HG03060 (cell line): ENCODE results near the gene REL.
"Not testable (repeated sequence)": the region's sequence is repeated elsewhere in the genome, so short reads cannot be mapped to it uniquely, and the experiment has no call there.

ENCODE experiments used
- ATAC-seq: cut with Tn5 transposase; IDR thresholded peaks from one replicate; pipeline ENCODE4 v1.9.1; 2021; ENCODE audit warnings: low read depth, moderate number of reproducible peaks; ENCODE audit not compliant: unreplicated experiment

The REL gene

DNA sequence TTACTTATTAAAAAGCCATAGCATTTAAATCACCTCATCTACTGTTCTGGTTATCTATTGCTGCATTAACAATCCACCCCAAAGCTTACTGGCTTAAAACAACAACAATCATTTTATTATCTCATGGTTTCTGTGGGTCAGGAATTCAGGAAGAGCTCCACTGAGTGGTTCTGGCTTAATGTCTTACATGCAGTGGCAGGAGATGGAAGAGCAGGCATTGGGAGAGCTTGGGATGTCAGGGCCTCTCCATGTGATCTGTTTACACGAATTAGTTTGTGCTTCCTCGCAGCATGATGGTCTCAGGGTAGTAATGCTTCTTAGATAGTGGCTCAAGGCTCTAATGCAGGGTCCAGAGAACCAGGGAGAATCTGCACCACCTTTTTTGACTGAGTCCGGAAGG, 14.4 kb upstream of the REL start:
- no peak for ATAC-seq

DNA sequence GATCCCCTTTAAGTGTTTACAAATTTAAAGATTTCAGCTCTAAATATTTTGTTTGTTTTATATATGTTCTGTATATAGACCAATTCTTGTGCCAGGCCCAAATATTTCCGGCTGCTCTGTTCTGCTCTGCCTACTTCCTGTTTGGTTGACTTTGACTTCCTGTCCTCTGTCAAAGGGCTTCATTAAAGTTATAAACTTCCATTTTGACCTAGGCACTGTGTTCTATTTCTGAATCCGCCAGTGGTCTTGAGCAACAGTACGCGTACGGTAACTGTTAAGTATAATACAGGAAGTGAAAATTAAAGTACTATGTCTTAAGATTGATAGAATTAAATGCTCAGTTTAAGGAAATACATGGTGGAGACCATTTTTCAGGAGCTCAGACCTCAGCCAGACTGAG, 13.5 kb upstream of the REL start:
- ATAC-seq: no peak

DNA sequence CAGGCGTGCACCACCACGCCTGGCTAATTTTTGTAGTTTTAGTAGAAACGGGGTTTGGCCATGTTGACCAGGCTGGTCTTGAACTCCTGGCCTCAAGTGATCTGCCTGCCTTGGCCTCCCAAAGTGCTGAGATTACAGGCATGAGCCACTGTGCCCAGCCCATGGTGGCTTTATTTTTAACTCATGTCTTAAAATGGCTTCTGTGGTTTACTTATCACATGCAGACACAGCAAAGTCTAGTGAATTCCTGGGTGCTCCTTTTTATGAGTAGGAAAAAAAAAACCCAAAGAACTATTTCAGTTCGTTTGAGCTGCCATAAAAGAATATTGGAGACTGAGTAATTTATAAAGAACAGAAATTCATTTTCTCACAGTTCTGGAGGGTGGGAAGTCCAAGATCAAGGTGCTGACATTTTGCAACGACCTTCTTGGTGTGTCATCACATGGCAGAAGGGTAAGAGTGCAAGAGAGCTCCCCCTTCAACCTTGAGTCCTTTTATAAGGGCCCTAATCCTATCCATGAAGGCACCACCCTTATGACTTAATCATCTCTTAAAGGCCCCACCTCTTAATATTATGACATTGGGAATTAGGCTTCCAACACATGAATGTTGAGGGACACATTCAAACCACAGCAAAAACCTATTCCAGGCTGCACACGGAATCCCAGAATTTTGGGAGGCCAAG, 12.6 kb upstream of the REL start:
- ATAC-seq: no peak

DNA sequence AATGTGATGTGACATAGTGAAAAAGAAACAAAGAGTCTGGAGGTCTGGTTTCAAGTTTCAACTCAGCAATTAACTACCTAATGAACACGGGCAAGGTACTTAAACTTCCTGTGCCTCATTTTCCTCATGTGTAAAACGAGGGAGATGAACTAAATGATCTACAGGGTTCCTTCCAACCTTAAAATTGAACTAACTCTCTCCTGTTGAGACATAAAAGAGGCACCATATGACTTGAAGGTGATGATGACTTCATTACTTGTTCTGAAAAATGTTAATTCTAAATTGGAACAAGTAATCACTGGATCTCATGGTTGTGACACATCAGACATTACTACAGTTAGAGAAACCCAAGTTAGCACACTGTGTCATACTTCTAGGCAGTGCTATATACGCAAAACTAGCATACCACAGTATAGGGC, 8.9 kb upstream of the REL start:
- peak; percentile 34 for ATAC-seq

DNA sequence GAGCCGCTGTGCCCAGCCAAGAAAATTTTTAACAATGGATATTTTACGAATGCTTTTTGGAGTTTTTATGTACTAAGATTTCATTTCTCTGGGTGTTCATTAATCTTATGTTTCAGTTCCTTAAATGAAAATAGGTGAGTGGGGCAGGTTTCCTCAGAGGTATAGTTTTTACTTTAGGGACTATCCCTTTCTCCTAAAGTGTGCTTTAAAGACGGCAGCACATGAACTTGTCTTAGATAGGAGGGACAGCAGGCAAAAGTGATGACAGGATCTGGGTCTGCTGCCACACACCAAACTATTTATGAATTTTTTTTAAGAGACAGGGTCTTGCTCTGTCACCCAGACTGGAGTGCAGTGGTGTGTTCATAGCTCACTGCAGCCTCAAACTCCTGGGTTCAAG, 8.0 kb upstream of the REL start:
- peak; percentile 67 for ATAC-seq

DNA sequence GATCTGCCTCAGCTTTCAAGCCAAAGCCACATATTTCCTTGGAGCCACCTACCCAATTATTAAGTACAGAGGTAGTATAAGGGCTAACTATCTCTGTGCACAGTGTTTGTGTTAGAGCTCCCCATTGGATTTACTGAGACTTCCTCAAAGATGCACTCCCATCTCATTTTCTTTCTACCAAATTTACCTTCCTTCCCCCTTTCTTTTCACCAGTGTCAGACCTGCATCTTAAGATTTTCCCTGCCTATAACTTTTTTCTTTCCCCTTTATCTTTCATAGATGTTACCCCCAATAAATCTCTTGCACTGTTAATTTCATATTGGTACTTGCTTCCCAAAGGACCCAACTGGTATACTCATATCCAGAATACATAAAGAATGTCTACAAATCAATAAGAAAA, 5.9 kb upstream of the REL start:
- no peak for ATAC-seq

DNA sequence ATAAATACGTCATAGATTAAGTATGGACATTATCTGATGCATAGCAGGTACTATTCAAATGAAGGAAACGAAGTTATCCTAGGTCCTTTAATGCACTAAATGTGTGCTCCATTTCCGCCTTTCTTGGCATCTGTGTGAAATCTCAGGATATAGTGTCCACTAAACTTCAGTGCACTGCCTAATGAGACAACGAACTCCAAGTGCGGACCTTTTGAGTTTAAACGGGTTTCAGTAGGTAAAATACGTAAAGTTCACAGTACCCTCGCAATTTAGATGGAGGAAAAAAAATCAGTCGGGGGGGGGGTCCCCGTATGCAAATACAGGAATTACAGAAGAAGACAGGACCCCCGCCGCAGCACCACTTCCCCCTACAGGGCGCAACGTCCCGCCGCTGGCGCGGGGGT, 729 bp upstream of the REL start:
- ATAC-seq: peak; percentile 4

DNA sequence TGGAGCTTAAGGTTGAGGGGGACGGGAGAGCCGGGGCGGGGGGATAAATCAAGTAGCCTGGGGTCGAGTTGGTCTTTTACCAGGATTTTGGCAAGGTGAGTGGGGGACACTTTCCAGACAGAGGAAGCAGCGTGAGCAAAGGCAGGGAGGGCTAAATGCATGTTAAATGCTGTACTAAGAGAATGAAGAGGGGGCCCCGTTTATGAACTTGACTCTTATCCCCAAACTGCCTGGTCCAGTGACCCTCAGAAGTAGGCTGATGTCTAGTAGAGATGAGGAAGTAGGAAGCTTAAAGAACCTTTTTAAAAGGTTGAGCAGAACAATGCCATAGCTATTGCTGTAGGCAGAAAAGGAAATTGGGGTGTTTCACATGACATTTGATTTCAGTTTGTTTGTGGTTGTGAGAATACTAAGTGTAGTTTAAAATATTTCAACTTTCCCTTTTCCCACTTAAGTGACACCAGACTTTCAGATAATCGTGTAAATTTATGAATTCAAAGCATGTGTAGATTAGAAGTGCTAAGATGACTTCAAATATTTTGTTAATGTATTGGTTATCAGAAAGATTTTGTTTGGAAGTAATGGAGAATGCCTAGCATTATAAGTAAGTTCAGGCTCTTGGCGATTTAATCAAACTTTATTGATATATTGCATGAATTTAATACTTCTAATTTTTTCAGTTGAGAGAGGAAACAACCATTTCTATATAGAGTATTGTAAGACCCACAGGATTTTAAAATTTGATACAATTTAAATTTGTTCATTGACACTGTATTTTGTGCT, 1.8 kb downstream of the REL start:
- ATAC-seq: no peak

DNA sequence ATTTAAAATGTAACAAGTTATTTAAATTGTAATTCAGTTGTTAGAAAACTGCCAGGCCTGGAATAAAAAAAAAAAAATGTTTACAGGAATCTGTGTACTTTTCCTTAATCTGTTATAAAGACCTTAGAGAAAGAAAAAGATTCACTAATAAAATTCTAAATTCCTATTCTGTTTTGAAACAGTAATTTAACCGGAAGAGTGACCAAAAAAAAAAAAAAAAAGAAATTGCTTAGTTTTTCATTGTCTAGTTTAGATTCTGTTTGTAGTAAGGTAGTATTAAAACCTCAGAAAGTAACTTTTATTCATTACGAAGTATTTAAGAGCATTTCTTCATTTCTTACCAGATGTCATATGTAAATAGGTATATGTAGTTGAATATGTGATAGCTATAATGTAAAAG, 2.5 kb downstream of the REL start:
- ATAC-seq: no peak

DNA sequence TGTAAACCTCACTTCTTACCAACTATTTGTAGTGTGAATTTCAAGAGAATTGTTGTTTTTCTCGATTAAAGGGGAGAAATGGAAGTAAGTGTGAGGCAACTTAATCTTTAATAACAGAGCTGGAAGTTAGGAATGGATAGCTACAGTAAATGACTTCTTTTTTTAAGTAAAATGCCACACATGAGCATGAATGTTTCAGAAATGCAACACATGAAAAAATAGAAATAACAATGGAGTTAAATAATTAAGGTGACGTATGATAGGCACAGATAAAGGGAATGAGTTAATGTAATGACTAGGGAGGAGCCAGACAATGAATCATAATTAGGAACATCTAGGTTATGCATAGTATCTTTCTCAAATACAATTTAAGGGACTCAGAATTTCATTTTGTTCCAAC, 3.4 kb downstream of the REL start:
- no peak for ATAC-seq

DNA sequence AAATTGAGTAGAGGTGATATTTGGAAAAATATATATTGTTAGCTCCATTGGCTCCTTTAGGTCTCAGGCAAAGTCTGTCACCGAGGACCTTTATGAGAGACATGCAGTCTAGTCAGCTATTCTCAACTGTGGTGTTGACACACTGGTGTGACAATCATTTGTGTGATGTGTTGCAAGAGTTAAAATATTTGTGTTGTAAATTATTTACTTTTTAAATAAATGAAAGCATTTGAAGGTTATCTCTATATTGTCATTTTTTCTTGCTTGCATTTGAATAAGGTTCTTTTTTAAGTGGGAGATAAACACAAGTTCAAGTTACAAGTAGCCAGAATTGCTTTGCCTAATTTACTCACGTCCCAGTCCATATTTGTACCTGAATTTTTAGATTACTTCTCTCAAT, 4.3 kb downstream of the REL start:
- no peak for ATAC-seq

DNA sequence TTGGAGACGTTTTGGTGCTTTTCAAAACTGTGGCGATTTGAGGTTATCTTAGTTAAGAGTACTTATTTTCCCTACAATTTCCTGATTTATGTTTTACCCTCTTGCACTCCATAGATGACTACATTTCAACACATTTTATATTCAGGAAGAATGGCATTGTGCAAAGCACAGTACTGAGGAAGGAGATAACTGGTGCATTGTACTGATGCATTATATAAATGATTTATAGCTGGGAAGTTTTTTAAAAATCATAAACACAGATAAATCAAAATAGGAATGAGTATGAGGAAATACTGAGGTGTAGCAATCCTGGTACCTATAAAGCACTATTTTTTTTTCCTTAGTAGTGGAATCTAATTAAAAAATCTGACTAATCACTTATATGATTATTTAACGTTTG, 5.6 kb downstream of the REL start:
- ATAC-seq: no peak

DNA sequence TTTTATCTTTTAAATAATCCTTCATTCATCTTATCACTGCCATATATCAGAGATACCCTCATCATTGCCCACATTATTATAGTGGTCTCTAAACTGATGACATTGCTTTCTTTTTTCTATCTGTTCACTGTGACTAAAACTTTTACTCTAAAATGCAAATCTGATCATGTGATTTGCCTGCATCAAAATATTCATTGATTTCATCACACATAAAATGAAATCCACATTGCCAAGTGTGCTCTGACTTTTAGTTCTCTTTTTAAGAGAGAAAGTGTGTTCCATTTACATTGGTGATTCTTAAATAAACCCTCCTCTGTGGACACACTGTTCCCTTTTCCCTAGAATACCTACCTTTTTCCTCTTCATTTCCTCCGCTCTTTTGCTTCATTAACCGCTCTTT, 7.5 kb downstream of the REL start:
- ATAC-seq: no peak

DNA sequence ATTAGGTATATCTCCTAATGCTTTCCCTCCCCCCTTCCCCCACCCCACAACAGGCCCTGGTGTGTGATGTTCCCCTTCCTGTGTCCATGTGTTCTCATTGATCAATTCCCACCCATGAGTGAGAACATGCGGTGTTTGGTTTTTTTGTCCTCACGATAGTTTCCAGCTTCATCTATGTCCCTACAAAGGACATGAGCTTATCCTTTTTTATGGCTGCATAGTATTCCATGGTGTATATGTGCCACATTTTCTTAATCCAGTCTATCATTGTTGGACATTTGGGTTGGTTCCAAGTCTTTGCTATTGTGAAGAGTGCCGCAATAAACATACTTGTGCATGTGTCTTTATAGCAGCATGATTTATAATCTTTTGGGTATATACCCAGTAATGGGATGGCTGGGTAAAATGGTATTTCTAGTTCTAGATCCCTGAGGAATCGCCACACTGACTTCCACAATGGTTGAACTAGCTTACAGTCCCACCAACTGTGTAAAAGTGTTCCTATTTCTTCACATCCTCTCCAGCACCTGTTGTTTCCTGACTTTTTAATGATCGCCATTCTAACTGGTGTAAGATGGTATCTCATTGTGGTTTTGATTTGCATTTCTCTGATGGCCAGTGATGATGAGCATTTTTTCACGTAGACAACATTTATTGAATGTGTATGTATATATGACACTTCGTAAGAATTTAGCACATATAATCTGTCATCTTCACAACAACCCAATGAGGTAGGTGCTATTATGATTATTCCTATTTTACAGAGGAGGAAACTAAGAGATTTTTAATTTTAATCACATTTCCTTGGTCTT, 8.4 kb downstream of the REL start:
- not testable (repeated sequence) for ATAC-seq

DNA sequence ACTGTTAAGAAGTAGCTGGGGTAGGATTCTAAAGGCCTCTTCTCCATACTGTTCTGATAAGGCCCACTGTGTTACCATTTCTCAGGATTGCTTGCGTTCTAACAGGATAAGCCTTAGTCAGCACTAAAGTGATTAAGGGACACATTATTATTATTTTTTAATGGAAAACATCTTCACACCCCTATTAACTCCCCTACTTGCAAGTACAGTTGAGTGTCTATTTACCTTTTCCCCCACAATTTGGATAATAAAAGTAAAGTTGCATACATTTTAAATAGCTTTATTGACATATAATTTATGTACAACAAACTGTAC, 9.0 kb downstream of the REL start:
- ATAC-seq: no peak

DNA sequence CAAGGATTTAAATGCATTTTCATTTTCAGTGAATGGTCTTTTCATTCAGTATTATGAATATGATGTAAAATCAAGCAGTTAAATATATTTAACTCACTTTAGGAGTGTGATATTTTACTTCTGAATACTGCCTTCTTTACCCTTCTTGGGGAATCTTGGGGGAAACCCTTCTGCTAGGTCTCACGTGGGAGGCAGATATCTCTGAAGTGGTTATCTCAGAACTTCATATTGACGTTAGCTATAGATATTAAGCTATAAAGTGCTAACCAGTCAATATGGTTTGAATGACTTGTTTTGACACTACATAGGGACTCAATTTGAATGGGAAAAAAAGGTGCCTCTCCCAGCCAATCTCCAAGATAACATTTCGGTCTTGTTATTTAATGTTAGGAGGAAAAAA, 9.8 kb downstream of the REL start:
- no peak for ATAC-seq

DNA sequence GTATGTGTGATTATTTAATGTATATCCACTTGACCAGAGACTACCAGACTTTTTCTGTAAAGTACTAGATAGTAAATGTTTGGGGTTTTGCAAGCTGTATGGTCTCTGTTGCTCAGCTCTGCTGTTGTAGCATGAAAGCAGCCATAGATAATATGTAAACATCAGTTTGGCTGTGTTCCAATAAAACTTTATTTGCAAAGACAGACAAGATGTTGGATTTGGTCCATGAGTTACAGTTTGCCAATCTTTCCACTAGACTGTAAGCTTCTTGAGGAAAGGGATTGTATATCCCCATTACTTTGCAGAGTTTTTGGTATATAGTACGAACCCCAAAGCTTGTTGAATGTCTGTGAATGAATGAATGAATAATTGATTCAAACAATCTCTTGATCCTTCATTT, 17.2 kb downstream of the REL start:
- ATAC-seq: no peak

DNA sequence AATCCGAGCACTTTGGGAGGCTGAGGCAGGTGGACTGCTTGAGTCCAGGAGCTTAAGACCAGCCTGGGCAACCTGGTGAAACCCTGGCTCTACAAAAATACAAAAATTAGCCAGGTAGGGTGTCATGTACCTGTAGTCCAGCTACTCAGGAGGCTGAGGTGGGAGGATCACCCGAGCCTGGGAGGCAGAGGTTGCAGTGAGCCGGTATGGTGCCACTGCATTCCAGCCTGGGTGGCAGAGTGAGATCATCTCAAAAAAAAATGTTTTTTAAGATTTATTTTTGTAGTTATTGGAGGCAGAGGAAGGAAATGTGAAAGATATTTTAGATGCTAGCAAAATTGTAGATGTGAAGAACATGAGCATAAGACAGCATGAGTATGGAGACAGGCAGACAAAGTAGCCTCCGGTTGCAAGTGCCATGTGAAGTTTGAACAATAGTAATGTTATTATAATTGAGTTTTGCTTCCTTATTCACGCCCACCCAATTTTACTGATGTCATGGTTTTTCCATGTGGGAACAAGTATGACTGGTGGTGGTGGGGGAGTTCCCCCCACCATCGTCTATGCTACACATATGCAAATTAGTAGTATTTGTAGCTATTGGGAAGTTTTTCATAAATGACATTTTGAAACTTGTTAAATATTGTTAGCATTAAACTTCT, 18.0 kb downstream of the REL start:
- no peak for ATAC-seq

DNA sequence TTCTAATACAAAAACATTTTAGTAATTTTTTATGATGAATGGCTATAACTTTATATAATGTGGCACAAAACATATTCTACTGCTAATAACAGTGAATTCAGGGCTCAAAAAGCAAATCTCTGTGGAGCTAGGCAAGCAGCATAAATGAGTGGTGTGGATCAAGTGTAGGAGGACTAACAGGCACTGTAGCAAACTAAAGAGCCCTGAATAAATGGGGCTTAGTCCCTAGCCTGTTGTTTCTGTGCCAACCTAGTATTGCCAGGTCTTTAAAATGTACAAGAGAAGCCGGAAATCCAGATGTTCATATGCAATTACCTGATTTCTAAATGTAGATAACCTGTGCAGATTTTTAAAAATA, 18.5 kb downstream of the REL start:
- no peak for ATAC-seq

DNA sequence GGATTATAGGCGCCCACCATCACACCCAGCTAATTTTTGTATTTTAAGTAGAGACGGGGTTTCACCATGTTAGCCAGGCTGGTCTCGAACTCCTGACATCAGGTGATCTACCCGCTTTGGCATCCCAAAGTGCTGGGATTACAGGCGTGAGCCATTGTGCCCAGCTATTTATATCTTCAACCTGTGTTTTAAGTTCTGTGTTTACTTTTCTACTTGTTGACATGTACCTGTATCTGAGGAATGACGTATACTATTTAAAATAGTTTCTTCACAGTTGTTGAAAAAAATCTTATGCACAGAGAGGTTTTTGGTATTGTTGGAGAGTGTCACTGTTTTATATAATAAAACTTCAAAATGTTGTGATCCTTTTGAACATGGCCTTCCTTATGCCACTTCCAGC, 19.9 kb downstream of the REL start:
- not testable (repeated sequence) for ATAC-seq

DNA sequence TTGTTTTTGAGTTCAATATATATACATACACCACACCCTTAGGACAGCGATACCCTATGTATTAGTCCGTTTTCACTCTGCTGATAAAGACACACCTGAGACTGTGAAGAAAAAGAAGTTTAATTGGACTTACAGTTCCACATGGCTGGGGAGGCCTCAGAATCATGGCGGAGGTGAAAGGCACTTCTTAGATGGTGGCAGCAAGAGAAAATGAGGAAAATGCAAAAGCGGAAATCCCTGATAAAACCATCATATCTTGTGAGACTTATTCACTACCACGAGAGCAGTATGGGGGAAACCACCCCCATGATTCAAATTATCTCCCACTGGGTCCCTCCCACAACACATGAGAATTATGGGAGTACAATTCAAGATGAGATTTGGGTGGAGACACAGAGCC, 24.5 kb downstream of the REL start:
- ATAC-seq: not testable (repeated sequence)
